COLO668 (cell line): ENCODE data around the gene CLOCK.

Source experiments
- DNase-seq: peaks from one replicate; lab custom pipeline; 2025; ENCODE audit not compliant: unreplicated experiment; lab: John Stamatoyannopoulos, UW

The CLOCK gene

GRCh38 chr4:55545151-55545550, 1.6 kb downstream of the CLOCK start:
- no peak for DNase-seq

GRCh38 chr4:55543858-55544257, 2.9 kb downstream of the CLOCK start:
- DNase-seq, result no peak

- DNase-seq, result no peak
Measured at GRCh38 chr4:55540271-55540670, 6.4 kb downstream of the CLOCK start.

- DNase-seq, result no peak
Measured at GRCh38 chr4:55539658-55540057, 7.1 kb downstream of the CLOCK start.

- no peak for DNase-seq
Measured at GRCh38 chr4:55538531-55538930, 8.2 kb downstream of the CLOCK start.

- no peak for DNase-seq
Measured at GRCh38 chr4:55534306-55534705, 12.4 kb downstream of the CLOCK start.

GRCh38 chr4:55530691-55531090, 16.0 kb downstream of the CLOCK start:
- DNase-seq, result no peak

- DNase-seq, result no peak
Measured at GRCh38 chr4:55530167-55530566, 16.5 kb downstream of the CLOCK start.

- no peak for DNase-seq
Measured at GRCh38 chr4:55528491-55528890, 18.2 kb downstream of the CLOCK start.

- no peak for DNase-seq
Measured at GRCh38 chr4:55524844-55525571, 21.7 kb downstream of the CLOCK start.

GRCh38 chr4:55518442-55518841, 28.3 kb downstream of the CLOCK start:
- no peak for DNase-seq

GRCh38 chr4:55517526-55518229, 29.0 kb downstream of the CLOCK start:
- DNase-seq, result no peak

GRCh38 chr4:55512922-55513571, 33.7 kb downstream of the CLOCK start:
- DNase-seq, result no peak

- DNase-seq, result no peak
Measured at GRCh38 chr4:55512077-55512476, 34.6 kb downstream of the CLOCK start.

- no peak for DNase-seq
Measured at GRCh38 chr4:55510685-55511084, 36.0 kb downstream of the CLOCK start.

GRCh38 chr4:55509266-55509665, 37.4 kb downstream of the CLOCK start:
- no peak for DNase-seq

GRCh38 chr4:55507612-55508011, 39.1 kb downstream of the CLOCK start:
- DNase-seq, result no peak

GRCh38 chr4:55503169-55503568, 43.5 kb downstream of the CLOCK start:
- DNase-seq, result no peak

GRCh38 chr4:55500072-55500471, 46.6 kb downstream of the CLOCK start:
- DNase-seq, result no peak

- DNase-seq, result no peak
Measured at GRCh38 chr4:55499495-55499894, 47.2 kb downstream of the CLOCK start.

GRCh38 chr4:55498051-55498450, 48.7 kb downstream of the CLOCK start:
- DNase-seq, result no peak

GRCh38 chr4:55491486-55491885, 55.2 kb downstream of the CLOCK start:
- no peak for DNase-seq
